ENCODE results near the gene KCNIP4. TPM values are rescaled to one million over a fixed set of nuclear protein-coding genes. Genes with fewer than 3 reads are reported as not detected.

Gene KCNIP4
- total RNA-seq, 3 donors from 2014 or later = 0.96 to 11.3 (median 2.4) TPM

DNA sequence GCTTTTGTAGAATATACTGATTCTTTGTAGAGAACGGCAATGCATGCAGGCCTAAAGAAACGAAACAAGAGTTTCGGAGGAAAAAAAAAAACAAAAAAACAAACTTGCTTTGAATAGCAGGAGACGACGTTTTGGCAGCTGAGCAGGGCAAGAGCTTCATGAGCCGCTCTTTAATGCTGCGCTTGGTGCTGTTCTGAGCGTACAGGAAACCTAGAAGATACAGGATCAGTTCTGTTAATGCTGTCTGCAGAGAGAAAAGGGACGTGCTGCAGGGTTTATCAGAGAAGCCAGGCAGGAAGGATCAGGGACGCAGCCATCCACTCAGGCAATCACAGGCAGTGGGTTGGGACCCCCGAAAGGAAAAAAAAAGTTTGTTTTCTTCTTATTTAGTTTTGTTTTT is 1066.1 kb downstream of the KCNIP4 start:
- ATAC-seq (no peak), DNase-seq (no peak)
- TF ChIP-seq, protein P1, sequence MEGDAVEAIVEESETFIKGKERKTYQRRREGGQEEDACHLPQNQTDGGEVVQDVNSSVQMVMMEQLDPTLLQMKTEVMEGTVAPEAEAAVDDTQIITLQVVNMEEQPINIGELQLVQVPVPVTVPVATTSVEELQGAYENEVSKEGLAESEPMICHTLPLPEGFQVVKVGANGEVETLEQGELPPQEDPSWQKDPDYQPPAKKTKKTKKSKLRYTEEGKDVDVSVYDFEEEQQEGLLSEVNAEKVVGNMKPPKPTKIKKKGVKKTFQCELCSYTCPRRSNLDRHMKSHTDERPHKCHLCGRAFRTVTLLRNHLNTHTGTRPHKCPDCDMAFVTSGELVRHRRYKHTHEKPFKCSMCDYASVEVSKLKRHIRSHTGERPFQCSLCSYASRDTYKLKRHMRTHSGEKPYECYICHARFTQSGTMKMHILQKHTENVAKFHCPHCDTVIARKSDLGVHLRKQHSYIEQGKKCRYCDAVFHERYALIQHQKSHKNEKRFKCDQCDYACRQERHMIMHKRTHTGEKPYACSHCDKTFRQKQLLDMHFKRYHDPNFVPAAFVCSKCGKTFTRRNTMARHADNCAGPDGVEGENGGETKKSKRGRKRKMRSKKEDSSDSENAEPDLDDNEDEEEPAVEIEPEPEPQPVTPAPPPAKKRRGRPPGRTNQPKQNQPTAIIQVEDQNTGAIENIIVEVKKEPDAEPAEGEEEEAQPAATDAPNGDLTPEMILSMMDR (IDR thresholded peaks at IDR 0.05) = no peak
- intact Hi-C loops (cut with DNase I, micrococcal nuclease) = no loop called here
- Histone ChIP-seq H3K9me3 (no peaks in the 10 kb centered on the region), H3K4me3 (no peak overlapping the region), H3K4me1 (ENCODE audit: low read depth) (no peaks in the 10 kb centered on the region), H3K36me3 (ENCODE audit: low read depth) (no peaks in the 10 kb centered on the region)

DNA sequence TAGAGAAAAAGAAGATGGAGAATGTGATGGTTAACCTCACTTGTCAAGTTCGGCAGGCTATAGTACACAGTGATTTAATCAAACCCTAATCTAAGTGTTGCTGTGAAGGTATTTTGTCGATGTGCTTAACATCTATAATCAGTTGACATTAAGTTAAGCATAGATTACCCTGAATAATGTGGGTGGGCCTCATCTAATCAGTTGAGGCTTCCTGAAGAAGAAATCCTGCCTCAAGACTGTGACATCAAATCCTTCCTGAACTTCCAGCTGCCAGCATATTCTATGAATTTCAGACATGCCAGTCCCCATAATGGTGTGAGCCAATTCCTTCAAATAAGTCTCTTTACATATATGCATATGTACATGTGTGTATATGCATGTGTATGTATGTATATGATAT is 1066.9 kb downstream of the KCNIP4 start:
- Histone ChIP-seq H3K36me3 (ENCODE audit: low read depth) (no peaks in the 10 kb centered on the region), H3K4me1 (ENCODE audit: low read depth) (no peaks in the 10 kb centered on the region)
- no peak for ATAC-seq

DNA sequence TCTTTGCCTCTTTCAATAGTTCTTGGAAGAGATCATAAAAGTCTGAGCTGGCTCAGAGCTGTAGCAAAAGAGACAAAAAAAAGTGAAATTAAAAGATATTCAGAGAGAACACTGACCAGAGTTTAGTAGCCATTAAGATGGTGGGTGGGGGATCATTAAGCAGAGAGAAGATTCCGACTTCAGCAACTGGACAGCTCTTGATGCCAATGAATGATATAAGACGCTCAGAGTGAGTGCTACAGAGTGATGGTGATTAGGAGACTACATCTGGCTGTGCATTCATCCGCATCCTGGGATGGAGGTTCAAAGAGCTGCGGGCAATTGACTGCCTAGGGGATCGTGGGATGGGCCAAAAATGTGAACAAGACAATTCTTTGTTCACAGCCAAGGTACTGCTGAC is 1069.8 kb downstream of the KCNIP4 start:
- no peak overlapping the region for H3K4me3 ChIP-seq
- ATAC-seq = no peak
- intact Hi-C loops (cut with DNase I, micrococcal nuclease) = no loop called here

More for the DNA sequence above, 1066.9 kb downstream of the KCNIP4 start:
- no peaks in the 10 kb centered on the region for H3K9me3 ChIP-seq
- no peak overlapping the region for H3K4me3 ChIP-seq
- TF ChIP-seq, protein P1 (IDR thresholded peaks at IDR 0.05) = no peak
- no peak for DNase-seq
- intact Hi-C loops (cut with DNase I, micrococcal nuclease) = no loop called here

DNA sequence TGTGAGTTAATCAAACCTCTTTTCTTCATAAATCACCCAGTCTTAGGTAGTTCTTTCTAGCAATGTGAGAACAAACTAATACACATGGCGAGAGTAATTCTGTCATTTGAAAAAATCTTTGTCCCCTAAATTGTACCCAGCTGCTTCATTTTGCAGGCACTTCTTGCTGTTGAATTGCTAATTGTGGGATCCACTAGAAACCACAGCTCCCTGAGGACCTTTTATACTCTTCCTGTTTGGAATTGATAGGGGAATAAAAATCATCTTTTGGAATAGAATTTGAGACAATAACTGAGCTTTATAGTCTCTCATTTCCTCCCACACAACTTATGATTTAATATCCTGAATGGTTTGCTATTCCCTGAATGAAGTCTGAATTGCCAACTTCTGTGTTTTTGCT is 1078.1 kb downstream of the KCNIP4 start:
- no peak for DNase-seq
- Histone ChIP-seq H3K4me3 (no peak overlapping the region), H3K9me3 (no peaks in the 10 kb centered on the region), H3K36me3 (ENCODE audit: low read depth) (no peaks in the 10 kb centered on the region), H3K4me1 (ENCODE audit: low read depth) (no peaks in the 10 kb centered on the region)
- no peak for ATAC-seq
- intact Hi-C loops (cut with DNase I, micrococcal nuclease) = no loop called here
- TF ChIP-seq, protein P1 (IDR thresholded peaks at IDR 0.05) = no peak

More for the DNA sequence above, 1069.8 kb downstream of the KCNIP4 start:
- TF ChIP-seq, protein P1 (IDR thresholded peaks at IDR 0.05) = no peak
- H3K36me3 ChIP-seq (ENCODE audit: low read depth) = no peaks in the 10 kb centered on the region
- no peak for DNase-seq
- H3K9me3 ChIP-seq = no peaks in the 10 kb centered on the region
- H3K4me1 ChIP-seq (ENCODE audit: low read depth) = no peaks in the 10 kb centered on the region

DNA sequence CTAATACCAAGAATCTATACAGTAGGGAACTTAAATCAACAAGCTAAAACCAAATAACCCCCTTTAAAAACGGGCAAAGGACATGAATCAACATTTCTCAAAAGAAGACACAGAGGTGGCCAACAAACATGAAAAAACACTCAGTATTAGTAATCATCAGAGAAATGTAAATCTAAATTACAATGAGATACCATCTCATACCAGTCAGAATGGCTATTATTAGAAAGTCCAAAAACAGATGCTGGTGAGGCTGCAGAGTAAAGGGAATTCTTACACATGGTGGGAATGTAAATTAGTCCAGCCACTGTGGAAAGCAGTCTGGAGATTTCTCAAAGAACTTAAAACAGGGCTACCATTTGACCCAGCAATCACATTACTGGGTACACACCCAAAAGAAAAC is 1080.5 kb downstream of the KCNIP4 start:
- H3K36me3 ChIP-seq (ENCODE audit: low read depth) = no peaks in the 10 kb centered on the region
- DNase-seq (no peak), ATAC-seq (no peak)
- H3K4me3 ChIP-seq = no peak overlapping the region
- no peaks in the 10 kb centered on the region for H3K9me3 ChIP-seq
- no peaks in the 10 kb centered on the region for H3K4me1 ChIP-seq (ENCODE audit: low read depth)
- intact Hi-C loops (cut with DNase I, micrococcal nuclease) = no loop called here
- TF ChIP-seq, protein P1 (IDR thresholded peaks at IDR 0.05) = no peak

DNA sequence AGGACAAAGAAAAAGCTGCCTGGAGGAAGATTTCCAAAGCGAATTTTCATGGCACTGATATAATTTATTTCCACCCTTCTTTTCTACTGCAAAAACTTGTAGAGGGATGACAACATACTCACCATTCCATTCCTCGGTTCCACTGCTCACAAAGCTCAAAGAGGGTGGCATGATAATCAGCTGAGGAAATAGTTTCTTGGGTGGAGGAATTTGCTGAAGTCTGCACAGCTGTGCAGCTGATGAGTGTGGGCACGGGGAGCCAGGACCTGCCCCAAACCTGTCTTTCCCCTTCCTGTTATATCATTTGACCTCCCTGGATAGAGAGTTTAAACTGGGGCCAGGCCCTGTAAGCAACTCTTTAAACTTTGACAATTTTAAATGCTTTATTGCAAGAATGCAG is 1087.7 kb downstream of the KCNIP4 start:
- H3K9me3 ChIP-seq = no peaks in the 10 kb centered on the region
- intact Hi-C loops (cut with DNase I, micrococcal nuclease) = no loop called here
- no peak for ATAC-seq
- TF ChIP-seq, protein P1 (IDR thresholded peaks at IDR 0.05) = no peak
- no peak overlapping the region for H3K4me3 ChIP-seq
- H3K4me1 ChIP-seq (ENCODE audit: low read depth) = no peaks in the 10 kb centered on the region
- DNase-seq = no peak
- H3K36me3 ChIP-seq (ENCODE audit: low read depth) = no peaks in the 10 kb centered on the region
